Measurements from ENCODE around the gene GTF2F2.
A peak's percentile ranks its signal among the peaks of the same experiment; 100 is the strongest.
"Not testable (repeated sequence)": the region's sequence is repeated elsewhere in the genome, so short reads cannot be mapped to it uniquely, and the experiment has no call there.

GTF2F2 gene

GRCh38 chr13:45256254-45256653, 135.9 kb downstream of the GTF2F2 start:
- DNase-seq (ENCODE audit: low read depth): no peak

DNA sequence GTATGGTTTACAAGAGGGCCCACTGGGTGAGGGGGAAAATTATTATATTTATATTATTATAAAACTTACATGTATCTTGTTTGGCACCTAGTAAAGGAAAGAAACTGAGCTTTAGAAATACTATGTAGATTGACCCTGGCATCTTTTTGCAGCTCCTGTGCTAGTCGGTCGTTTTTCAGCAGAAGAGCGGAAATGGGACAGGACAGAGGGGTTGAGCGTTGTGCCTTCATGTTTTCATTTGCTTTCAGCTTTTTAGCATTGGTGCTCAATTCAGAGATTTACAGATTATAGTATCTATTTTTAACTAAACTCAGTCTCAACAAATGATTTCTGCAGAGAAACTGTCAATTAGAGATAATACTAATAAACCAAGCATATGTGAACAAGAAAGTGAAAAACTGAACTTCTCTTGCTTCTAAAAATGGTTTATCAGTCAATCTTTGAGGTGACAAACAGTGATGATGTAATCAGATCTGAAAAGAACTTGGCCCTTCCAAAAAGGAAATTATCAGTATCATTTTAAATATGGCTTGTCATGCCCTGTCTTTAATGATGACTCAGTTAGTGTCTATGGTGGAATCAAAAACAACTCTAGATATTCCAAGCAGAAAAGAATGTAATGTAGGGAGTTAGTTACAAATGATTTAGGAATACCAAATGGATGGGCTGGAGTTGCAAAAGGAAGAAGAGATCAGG, 137.5 kb downstream of the GTF2F2 start:
- no peak for DNase-seq (ENCODE audit: low read depth)

GRCh38 chr13:45258334-45258675, 138.0 kb downstream of the GTF2F2 start:
- DNase-seq (ENCODE audit: low read depth): no peak

- DNase-seq (ENCODE audit: low read depth): no peak
Observed at GRCh38 chr13:45267215-45267614, 146.9 kb downstream of the GTF2F2 start.

GRCh38 chr13:45269204-45269603, 148.9 kb downstream of the GTF2F2 start:
- peak; percentile 61 for DNase-seq (ENCODE audit: low read depth)

DNA sequence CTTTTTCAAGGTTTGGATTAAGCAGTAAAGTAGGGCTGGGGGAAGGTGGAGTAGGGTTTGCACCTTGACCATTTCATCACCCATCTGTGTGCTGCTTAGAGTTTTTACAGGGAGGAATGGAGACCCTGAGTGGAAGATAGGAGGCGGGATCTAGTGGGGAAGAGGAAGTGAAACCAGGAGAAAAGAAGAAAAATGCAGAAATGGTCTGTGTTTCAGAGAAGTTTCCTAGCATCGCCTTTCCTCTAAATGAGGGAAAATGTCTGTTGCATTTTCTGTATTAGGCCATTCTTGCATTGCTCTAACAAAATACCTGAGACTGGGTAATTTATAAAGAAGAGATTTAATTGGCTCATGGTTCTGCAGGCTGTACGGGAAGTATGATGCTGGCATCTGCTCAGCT, 156.6 kb downstream of the GTF2F2 start:
- no peak for DNase-seq (ENCODE audit: low read depth)

DNA sequence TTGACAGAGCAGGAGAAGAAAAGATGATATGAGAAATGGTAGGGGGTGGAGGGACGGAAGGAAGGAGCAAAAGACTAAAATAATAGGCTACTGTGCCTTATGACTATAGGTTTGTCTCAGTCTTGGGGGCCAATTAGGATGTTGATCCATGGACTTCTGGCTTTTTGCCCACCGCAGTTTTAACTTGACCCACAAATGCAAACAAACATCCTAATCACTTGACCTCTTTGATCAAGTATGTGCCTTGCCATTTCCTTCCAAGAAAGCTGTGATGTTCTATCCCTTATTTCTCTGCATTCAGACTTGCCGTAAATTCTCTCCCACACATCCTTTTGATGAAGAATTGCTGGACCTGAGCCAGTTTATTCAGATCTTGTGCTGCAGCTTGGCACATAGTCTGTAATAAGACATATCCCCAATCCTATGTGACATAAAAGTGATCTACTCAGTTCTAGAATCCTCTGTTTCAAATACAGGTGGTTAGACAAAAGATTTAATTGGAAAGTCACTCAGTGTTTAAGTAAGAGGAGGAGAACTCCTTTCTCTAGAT, 157.9 kb downstream of the GTF2F2 start:
- no peak for DNase-seq (ENCODE audit: low read depth)

DNA sequence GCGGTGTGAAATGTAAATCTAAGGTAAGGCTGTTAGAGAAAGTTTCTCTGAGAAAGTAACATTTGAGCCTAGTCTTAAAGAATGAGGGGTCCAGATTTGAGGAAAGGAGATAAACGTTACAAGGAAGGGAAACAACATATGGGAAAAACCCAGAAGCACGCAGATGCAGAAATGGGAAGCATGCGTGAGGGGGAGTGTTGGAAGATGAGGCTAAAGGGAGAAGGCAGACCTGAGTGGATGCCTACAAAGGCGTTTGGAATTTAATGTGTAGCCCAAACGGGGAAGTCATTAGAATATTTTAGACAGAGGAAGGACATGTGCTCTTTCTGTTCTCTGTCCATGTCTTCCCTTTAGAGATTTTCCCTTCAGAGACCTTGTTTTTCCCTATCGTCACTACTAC, 159.7 kb downstream of the GTF2F2 start:
- no peak for DNase-seq (ENCODE audit: low read depth)

- DNase-seq (ENCODE audit: low read depth): peak; percentile 39
Observed at GRCh38 chr13:45280751-45281634, 160.7 kb downstream of the GTF2F2 start.

DNA sequence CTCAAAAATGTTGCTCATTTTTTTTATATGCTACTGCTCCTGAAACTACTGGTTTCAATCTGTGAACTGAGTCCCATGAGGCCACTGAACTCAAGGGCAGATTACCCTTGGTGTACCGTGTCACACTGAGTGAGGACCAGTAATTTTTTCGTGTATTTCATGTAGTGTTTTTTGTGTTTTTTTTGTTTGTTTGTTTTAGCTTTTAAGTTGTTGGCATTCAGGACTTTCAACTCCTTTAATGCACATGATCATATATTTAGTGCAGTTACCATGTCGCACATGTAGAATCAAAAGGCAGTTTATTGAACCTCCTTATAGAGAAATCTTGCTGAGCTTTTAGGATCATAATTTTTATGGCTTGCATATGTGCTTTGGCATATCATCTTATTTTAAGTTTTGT, 162.7 kb downstream of the GTF2F2 start:
- no peak for DNase-seq (ENCODE audit: low read depth)

DNA sequence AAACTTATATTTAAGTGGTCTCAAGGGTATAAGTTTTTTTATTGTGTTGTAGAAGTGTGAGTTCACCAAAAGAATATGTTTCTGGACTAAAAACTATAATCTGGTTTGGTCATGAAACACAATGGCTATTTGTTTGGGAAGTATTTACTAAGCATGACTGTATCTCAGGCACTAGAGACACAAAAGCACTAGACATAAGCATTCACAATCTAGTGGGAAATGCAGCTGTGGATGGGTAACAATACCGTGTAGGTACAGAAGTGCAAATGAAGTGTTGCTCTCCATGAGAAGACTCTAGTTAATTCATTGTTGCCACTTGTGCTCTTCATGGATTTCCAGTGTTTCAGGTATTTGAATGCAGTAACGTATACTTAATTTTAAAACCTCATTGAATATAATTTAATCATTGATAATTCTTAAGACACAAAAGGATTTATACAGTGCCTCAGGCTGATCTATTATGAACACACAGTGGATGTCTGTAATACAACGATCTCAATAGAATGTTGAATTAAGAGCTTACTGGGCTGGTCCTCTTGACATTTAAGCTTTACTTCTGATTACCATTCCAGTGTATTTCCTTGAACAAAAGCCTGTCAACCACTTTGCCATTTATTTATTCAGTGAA, 169.7 kb downstream of the GTF2F2 start:
- no peak for DNase-seq (ENCODE audit: low read depth)

DNA sequence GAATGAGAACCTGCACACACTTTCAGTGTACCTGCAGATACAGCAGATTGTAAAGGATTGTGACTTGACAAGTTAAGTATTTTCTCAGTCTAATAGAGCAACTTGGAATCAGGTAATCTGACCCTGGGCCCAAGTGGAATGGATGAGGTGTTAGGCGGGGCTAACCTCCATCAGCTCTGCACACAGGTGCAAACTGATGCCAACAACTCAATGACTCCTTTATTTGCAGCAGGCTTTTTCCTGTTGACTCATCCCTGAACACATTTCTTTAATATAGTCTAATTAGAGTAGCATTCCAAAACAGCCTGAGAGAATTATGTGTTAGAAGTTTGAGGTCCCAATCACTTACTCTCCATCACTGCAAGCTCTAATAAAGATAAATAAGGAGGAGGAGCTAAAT, 171.9 kb downstream of the GTF2F2 start:
- no peak for DNase-seq (ENCODE audit: low read depth)

- DNase-seq (ENCODE audit: low read depth): no peak
Observed at GRCh38 chr13:45295536-45295935, 175.2 kb downstream of the GTF2F2 start.

DNA sequence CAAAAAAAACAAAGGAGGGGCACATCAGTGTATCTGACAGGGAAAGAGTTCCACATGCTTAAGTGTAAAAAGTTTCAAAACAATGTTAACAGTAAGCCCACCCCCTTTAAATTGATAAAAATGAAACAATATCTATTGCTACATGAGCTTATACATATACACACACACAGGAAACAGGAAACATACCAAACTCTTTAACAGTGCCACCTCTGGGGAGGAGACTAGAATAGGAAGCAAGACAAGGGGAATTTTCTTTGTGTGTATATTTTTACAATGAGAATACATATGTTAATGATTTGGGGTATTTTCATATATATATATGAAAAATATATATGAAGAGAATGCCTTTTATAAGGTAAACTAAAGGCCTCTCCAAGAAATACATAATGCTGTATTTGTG, 175.9 kb downstream of the GTF2F2 start:
- DNase-seq (ENCODE audit: low read depth): no peak

DNA sequence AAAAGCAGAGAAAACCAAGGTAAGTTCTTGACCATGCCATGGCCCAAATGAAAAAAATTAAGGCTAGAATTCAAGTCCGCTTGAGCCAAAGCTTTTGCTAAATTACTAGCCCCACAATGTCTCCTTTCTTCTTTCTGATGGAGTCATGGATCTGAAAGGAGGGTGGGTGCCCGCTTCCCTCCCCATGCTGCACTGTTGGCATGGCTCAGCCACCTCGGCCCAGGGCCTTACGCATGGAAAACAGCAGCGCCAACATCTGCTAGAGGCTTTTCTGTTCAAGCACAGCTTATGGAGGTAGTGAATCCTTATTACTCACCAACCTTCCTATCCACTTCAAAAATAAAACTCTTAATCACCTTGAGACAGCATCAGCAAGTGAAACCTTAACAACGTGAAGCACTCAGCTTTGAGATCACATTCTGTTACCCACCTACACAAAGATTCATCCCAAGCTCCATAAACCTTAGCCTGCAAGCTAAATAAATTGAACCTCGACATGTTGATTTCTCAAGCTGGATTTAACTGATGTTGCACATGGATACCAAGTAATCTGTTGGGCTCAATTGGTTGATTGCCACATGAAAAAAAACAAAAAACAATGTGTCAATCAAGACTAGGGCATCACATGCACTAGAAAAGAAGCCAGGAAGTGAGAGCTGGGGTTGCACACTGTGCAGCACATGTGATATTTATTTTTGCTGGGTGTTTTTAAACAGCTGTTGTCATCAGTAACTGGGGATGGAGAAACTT, 177.3 kb downstream of the GTF2F2 start:
- no peak for DNase-seq (ENCODE audit: low read depth)

DNA sequence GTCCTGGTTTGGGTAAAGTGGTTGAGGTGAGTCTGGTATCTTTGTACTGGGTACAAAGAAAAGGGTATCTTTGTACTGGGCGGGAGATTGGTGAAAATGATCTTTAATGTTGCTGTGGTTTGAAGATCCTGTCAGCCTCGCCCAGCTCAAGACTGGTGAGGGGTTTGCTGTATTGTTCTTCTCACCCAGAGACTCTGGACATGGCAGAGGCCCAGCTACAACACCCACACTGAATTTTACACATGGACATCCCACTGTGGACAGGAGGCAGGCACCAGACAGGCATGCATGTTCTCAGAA, 177.8 kb downstream of the GTF2F2 start:
- no peak for DNase-seq (ENCODE audit: low read depth)

GRCh38 chr13:45298550-45298949, 178.2 kb downstream of the GTF2F2 start:
- DNase-seq (ENCODE audit: low read depth): not testable (repeated sequence)

DNA sequence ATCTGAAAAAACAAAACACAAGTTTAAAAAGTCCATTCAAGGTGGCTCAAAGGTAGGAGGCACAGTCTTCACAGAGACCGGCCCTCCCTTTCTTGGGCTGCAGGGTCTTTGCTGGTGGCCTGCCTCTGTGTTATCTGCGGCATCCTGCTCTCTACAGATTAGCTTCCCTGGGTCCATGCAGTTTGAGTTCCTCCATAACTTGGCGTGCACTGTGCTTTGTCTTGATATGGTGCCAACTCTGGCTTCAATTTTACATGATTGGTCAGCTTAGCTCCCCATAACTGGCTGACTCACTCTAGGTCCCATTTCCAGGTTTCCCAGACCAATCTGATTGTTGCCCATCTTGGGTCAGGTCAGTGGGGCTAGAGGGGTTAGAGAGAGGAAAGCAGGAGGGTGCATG, 178.9 kb downstream of the GTF2F2 start:
- no peak for DNase-seq (ENCODE audit: low read depth)

DNA sequence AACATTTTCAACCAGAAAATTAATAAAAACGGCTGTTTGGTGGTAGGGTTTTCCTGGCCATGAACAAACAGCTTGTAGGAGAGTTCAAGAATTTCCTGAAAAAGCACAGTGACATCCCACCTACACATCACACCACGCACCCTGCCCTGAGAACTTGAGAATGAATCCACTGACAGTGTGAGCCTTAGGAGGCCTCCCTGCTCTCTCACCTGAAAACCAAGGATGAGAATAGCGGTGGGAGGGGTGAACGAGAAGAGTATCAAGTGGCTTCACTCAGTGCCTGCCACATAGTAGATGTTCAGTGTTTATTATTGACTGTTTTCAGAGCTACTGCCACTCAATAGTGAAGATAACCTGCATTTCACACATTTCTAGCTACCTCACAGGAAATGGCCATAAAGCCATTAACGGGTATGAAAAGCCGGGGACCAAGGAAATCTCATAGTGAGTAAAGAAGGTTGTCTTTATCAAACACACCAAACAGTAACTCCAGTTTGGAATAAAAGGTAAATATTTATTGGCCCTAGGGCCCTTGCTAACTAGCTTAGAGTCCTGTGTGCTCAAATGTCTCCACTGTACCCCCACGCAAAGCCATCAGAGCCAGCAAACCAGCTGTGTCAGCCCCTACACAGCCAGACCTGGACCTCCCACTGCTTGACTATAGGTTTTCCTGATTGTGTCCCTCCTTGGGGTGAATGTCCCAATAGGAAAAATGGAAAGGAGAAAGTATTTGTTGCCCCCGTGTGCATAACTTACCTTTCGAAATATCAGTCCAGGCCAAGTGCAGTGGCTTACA, 180.1 kb downstream of the GTF2F2 start:
- DNase-seq (ENCODE audit: low read depth): no peak

DNA sequence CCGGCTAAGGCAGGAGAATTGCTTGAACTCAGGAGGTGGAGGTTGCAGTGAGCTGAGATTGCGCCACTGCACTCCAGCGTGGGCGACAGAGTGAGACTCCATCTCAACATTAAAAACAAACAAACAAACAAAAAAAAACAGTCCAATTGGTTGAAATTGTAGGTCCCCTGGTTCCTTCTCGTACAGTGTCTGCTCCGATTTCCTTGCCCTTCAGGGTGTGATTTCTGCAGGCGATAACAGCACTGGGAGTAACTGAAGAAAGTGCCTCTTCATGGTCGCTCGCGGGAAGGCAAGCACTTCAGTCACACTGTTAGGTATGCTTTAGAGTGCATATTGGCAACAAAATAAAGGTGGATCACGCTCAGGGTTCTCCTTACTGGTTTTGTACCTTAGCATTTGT, 181.0 kb downstream of the GTF2F2 start:
- DNase-seq (ENCODE audit: low read depth): no peak

- DNase-seq (ENCODE audit: low read depth): no peak
Observed at GRCh38 chr13:45302507-45302906, 182.2 kb downstream of the GTF2F2 start.

DNA sequence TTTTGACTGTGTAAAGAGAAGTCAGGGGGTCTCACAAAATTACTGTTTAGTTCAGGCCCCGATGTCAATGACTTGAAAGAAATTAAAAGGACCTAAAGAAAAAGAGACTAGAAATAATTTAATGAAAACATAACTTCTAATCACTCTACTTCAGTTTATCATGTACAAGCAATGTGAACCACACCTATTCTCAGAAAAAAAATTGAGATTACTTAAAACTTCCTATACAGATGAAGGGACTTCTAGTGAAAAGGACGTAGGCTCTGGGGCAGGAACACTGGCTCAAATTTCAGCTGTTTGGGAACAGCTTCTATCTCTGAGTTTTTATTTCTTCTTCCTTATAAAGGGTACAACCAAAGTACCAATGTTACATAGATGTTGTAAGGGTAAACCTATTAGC, 182.7 kb downstream of the GTF2F2 start:
- no peak for DNase-seq (ENCODE audit: low read depth)

Measured in HS-27A (cell line).